ENCODE data around the gene MB21D2. TPM values are rescaled to one million over a fixed set of nuclear protein-coding genes. Genes with fewer than 3 reads are reported as not detected.
A peak's percentile ranks its signal among the peaks of the same experiment; 100 is the strongest.
"Not testable (repeated sequence)": the region's sequence is repeated elsewhere in the genome, so short reads cannot be mapped to it uniquely, and the experiment has no call there.

Gene MB21D2
- 10 to 100 TPM in 2 of 9 donors, 1 to 10 TPM in 7; 1.9 to 16.8 (median 6.0) TPM for total RNA-seq
- 1 to 10 TPM; 1.4 to 6.5 (median 4.0) TPM for polyA plus RNA-seq
- long read RNA-seq, donor 1, transcript MB21D2-201 (2 exons, 3,368 nt): major isoform, 13 of 30 reads
- long read RNA-seq, donor 1, partial matches to known transcripts: 17 of 30 reads
- long read RNA-seq, donor 1, other reads (novel, unspliced or antisense): 0 of 30 reads
- long read RNA-seq, donor 2, transcript MB21D2-201 (2 exons, 3,368 nt): major isoform, 7 of 7 reads
- long read RNA-seq, donor 2, partial matches to known transcripts: 0 of 7 reads
- long read RNA-seq, donor 2, other reads (novel, unspliced or antisense): 0 of 7 reads
- long read RNA-seq, donor 3, partial matches to known transcripts: 0 of 2 reads
- long read RNA-seq, donor 3, other reads (novel, unspliced or antisense): 0 of 2 reads
- long read RNA-seq, donor 4, partial matches to known transcripts: 0 of 1 reads
- long read RNA-seq, donor 4, other reads (novel, unspliced or antisense): 0 of 1 reads
- long read RNA-seq, donor 5, transcript MB21D2-201 (2 exons, 3,368 nt): major isoform, 10 of 10 reads
- long read RNA-seq, donor 5, partial matches to known transcripts: 0 of 10 reads
- long read RNA-seq, donor 5, other reads (novel, unspliced or antisense): 0 of 10 reads
- long read RNA-seq, donor 6, partial matches to known transcripts: 0 of 2 reads
- long read RNA-seq, donor 6, other reads (novel, unspliced or antisense): 0 of 2 reads
- long read RNA-seq, donor 7: 0 reads
- long read RNA-seq, donor 8, transcript MB21D2-201 (2 exons, 3,368 nt): major isoform, 13 of 13 reads
- long read RNA-seq, donor 8, partial matches to known transcripts: 0 of 13 reads
- long read RNA-seq, donor 8, other reads (novel, unspliced or antisense): 0 of 13 reads
- long read RNA-seq, donor 9, transcript MB21D2-201 (2 exons, 3,368 nt): major isoform, 9 of 9 reads
- long read RNA-seq, donor 9, partial matches to known transcripts: 0 of 9 reads
- long read RNA-seq, donor 9, other reads (novel, unspliced or antisense): 0 of 9 reads
- long read RNA-seq, donor 10, transcript MB21D2-201 (2 exons, 3,368 nt): major isoform, 5 of 5 reads
- long read RNA-seq, donor 10, partial matches to known transcripts: 0 of 5 reads
- long read RNA-seq, donor 10, other reads (novel, unspliced or antisense): 0 of 5 reads

GRCh38 chr3:192917404-192918274, at the start of gene MB21D2:
Gene MB21D2 (minus strand): TSS chr3:192917856. CDS start chr3:192917840, 16 bp downstream.
- 0 to 1% (median 0%) methylated on average over 26 to 66 of the region's 66 CpGs for WGBS, 4 donors
- H3K27me3 ChIP-seq: no peaks in the 10 kb centered on the region
- TF ChIP-seq POLR2A (IDR thresholded peaks at IDR 0.05): peak; percentile 64 to 82
- peak in 2 of 6 experiments; percentile 33 to 35 for TF ChIP-seq CTCF (IDR thresholded peaks at IDR 0.05)
- peaks cover 0 to 20% of the 10 kb centered on the region in 2 donors for H3K4me1 ChIP-seq (replicated peaks in 1 of 2)
- peak within 1 kb of the TSS; percentile 41 to 93 (median 90) for H3K27ac ChIP-seq
- H3K36me3 ChIP-seq (replicated peaks in 1 of 2): no peaks in the 10 kb centered on the region
- intact Hi-C loops (cut with DNase I): loop anchor here (5.0 to 10.0 kb wide), 2 partner anchors 83 to 100 kb away; no protein-coding TSS in a partner anchor
- DNase-seq: peak; percentile 73 to 83 (median 75)
- peak within 1 kb of the TSS in 3 of 4 donors; percentile 54 to 91 (median 75) for H3K4me3 ChIP-seq
- no peaks in the 10 kb centered on the region for H3K9me3 ChIP-seq (replicated peaks in 1 of 3)

GRCh38 chr3:192964959-192965719, 47.5 kb upstream of the MB21D2 start:
- H3K27me3 ChIP-seq; DNase-seq; H3K4me3 ChIP-seq; H3K36me3 ChIP-seq (replicated peaks in 1 of 2); H3K9me3 ChIP-seq (replicated peaks in 1 of 3); H3K4me1 ChIP-seq (replicated peaks in 1 of 2); intact Hi-C loops (cut with DNase I); H3K27ac ChIP-seq: not testable (repeated sequence)
- 91 to 94% (median 93%) methylated on average over 13 to 21 of the region's 21 CpGs for WGBS, 4 donors

- DNase-seq: no peak
- TF ChIP-seq CTCF (IDR thresholded peaks at IDR 0.05): no peak
- TF ChIP-seq POLR2A (IDR thresholded peaks at IDR 0.05): no peak
- no peaks in the 10 kb centered on the region for H3K27me3 ChIP-seq
- no peak overlapping the region for H3K4me3 ChIP-seq
- intact Hi-C loops (cut with DNase I): no loop called here
- no peaks in the 10 kb centered on the region for H3K36me3 ChIP-seq (replicated peaks in 1 of 2)
- 54 to 62% (median 61%) methylated on average over 3 of the region's 3 CpGs for WGBS, 4 donors
- no peaks in the 10 kb centered on the region for H3K9me3 ChIP-seq (replicated peaks in 1 of 3)
- no peak overlapping the region for H3K27ac ChIP-seq
- peaks cover 0 to 11% of the 10 kb centered on the region in 2 donors for H3K4me1 ChIP-seq (replicated peaks in 1 of 2)
Measured at GRCh38 chr3:192959773-192960172, 42.1 kb upstream of the MB21D2 start.

Measured in adrenal gland (tissue), 19 donors.